Karpas-422 (cell line): ENCODE measurements around the gene FHL2. TPM values are rescaled to one million over a fixed set of nuclear protein-coding genes. Genes with fewer than 3 reads are reported as not detected.
"Not testable (repeated sequence)": the region's sequence is repeated elsewhere in the genome, so short reads cannot be mapped to it uniquely, and the experiment has no call there.

Source experiments
- DNase-seq: peaks from one replicate; pipeline ENCODE4 v3.0.0-alpha.2; 2015
- H2AFZ ChIP-seq: fragments of 200-600 bp; sonication (generic); 2 replicates; pipeline ENCODE4 v1.6.1; 2014; ENCODE audit warnings: antibody characterized with exemption, low read length, mixed read lengths
- H3K27ac ChIP-seq: fragments of 200-600 bp; sonication (generic); 2 replicates; pipeline ENCODE4 v1.5.1; 2014; ENCODE audit warnings: mild to moderate bottlenecking, low read length, moderate library complexity
- H3K27me3 ChIP-seq: fragments of 200-600 bp; sonication (generic); 2 replicates; pipeline ENCODE4 v1.6.1; 2014; ENCODE audit warnings: low read length, mixed read lengths
- H3K36me3 ChIP-seq: fragments of 200-600 bp; sonication (generic); 2 replicates; pipeline ENCODE4 v1.6.1; 2014; ENCODE audit warnings: low read length, mixed read lengths; ENCODE audit not compliant: insufficient read depth
- H3K4me1 ChIP-seq: fragments of 200-600 bp; sonication (generic); 2 replicates; pipeline ENCODE4 v1.6.1; 2014; ENCODE audit warnings: mild to moderate bottlenecking, low read length, mixed read lengths
- H3K4me2 ChIP-seq: fragments of 200-600 bp; sonication (generic); 2 replicates; pipeline ENCODE4 v1.6.1; 2014; ENCODE audit warnings: low read length, low read depth, mild to moderate bottlenecking; ENCODE audit not compliant: poor library complexity, severe bottlenecking
- H3K4me3 ChIP-seq: fragments of 200-600 bp; sonication (generic); 2 replicates; pipeline ENCODE4 v1.5.1; 2014; ENCODE audit warnings: mild to moderate bottlenecking, antibody characterized with exemption, low read length, mixed read lengths
- H3K79me2 ChIP-seq: fragments of 200-600 bp; sonication (generic); 2 replicates; pipeline ENCODE4 v1.6.1; 2014; ENCODE audit warnings: mild to moderate bottlenecking, low read length, mixed read lengths
- H3K9ac ChIP-seq: fragments of 200-600 bp; sonication (generic); 2 replicates; pipeline ENCODE4 v1.6.0; 2014; ENCODE audit warnings: low read length
- H3K9me2 ChIP-seq: fragments of 200-600 bp; sonication (generic), shearing (Covaris generic); replicated peaks from 2 replicates; pipeline ENCODE4 v1.6.0; 2014; ENCODE audit warnings: mild to moderate bottlenecking, low read length, moderate library complexity; ENCODE audit not compliant: insufficient read depth
- H3K9me3 ChIP-seq: fragments of 300-700, 200-600 bp; sonication (generic); 2 replicates; pipeline ENCODE4 v1.6.1; 2014; ENCODE audit warnings: low read length, mixed read lengths
- H4K20me1 ChIP-seq: fragments of 200-600 bp; sonication (generic); 2 replicates; pipeline ENCODE4 v1.6.1; 2014; ENCODE audit warnings: mild to moderate bottlenecking, antibody characterized with exemption, low read length, low read depth; ENCODE audit not compliant: insufficient read depth
- total RNA-seq: library from RNA; depleted of rRNA; stranded (reverse); fragments of >200 nt; shearing (Covaris generic); gene quantifications from 2 replicates; pipeline ENCODE4 v1.2.3, GENCODE V29; 2014; ENCODE audit warnings: low replicate concordance

The FHL2 gene
- total RNA-seq, 1 experiment from 2014 or later: 0.26 TPM

DNA sequence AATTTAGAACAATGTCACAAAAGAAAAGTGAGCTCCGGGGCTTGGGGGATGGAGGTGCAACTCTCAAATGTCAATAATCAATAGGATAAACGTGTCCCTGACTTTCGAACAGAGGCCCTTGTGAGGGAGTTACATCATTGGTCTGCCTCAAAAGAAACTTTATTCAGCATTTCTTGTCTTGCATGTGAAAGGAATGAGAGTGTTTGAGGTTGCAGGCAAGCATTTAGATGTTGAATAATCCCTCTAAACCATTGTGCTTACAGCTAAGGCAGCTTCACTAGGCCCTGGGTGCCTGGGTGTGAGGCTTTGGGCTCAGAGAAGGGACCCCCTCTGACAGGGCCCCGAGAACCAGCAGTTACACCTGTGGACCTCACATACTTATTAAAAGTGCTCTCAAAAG is 28.6 kb upstream of the FHL2 start:
- no peaks in the 10 kb centered on the region for H4K20me1 ChIP-seq
- no peaks in the 10 kb centered on the region for H3K9me2 ChIP-seq
- H3K9me3 ChIP-seq: no peaks in the 10 kb centered on the region
- no peak overlapping the region for H3K4me3 ChIP-seq
- H3K4me1 ChIP-seq: no peaks in the 10 kb centered on the region
- no peak overlapping the region for H2AFZ ChIP-seq
- H3K36me3 ChIP-seq: no peaks in the 10 kb centered on the region
- no peak for DNase-seq
- no peak overlapping the region for H3K27ac ChIP-seq
- H3K9ac ChIP-seq: no peak overlapping the region
- H3K27me3 ChIP-seq: no peaks in the 10 kb centered on the region
- no peak overlapping the region for H3K4me2 ChIP-seq
- no peaks in the 10 kb centered on the region for H3K79me2 ChIP-seq

DNA sequence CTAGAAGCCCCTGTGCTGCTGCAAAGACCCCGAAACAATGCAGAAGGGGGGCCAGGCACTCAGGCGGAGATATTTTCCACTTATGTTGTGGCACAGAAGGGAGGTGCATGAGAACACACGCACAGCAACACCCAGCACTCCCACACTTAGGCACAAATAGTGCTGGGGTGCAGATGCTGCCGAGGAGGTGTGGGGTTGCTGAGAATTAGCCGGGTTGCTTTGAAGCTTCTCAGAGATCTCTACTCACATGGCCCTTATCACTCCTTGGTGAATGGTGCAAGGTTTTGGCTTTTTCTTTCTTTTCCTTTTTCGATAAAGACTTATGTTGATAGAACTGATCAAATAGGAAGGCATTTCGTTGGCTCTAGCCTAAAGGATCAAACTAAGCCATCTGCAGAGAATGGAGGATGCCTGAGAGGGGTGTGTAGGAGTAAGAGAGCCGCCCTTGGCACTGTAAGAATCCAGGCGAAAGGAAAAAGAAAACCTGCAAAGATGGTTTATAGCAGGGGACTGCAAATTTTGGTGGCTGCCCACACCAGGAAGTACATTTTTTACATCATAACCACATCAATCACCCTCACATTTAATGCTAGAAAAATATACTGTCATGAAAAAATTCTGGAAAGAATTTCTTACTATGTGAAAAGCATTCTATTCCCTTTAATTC is 27.9 kb upstream of the FHL2 start:
- Histone ChIP-seq H3K27me3 (no peaks in the 10 kb centered on the region), H3K9me2 (no peaks in the 10 kb centered on the region), H3K4me3 (no peak overlapping the region), H3K79me2 (no peaks in the 10 kb centered on the region), H4K20me1 (no peaks in the 10 kb centered on the region), H3K9me3 (no peaks in the 10 kb centered on the region), H2AFZ (no peak overlapping the region), H3K36me3 (no peaks in the 10 kb centered on the region), H3K4me1 (no peaks in the 10 kb centered on the region), H3K4me2 (no peak overlapping the region), H3K9ac (no peak overlapping the region), H3K27ac (no peak overlapping the region)
- DNase-seq: no peak

DNA sequence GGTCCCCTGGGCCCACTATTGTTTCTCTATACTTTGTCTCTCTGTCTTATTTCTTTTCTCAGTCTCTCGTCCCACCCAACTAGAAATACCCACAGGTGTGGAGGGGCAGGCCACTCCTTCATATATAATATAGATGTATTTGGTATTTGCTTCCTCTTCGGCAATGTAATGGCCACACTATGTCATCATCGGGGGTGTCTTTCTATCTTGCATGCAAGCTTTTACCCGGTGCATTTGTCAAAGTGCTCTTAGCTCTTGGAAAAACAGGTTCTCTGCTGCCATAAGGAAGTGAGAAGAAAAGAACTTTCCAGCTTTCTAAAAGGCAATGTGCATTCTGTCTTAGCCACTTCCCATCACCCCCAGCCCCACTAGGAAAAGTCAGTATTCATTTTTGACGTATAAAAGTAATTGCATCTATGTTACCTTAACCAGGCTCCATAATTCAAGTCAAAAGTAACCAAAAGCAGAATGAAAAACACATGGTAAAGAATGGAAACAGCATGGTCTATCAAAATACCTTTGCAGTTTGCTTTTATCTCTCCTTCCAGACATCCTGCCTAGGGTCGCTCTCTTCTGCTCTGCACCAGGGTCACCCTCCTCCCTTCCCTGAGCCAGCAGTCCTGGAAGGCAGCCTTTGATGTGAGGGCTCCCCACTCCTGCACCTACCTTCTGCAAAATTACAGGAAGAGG is 27.2 kb upstream of the FHL2 start:
- no peak overlapping the region for H3K4me3 ChIP-seq
- no peaks in the 10 kb centered on the region for H3K9me2 ChIP-seq
- H3K4me1 ChIP-seq: no peaks in the 10 kb centered on the region
- no peaks in the 10 kb centered on the region for H3K36me3 ChIP-seq
- no peak overlapping the region for H3K27ac ChIP-seq
- H3K9me3 ChIP-seq: no peaks in the 10 kb centered on the region
- H2AFZ ChIP-seq: no peak overlapping the region
- H3K79me2 ChIP-seq: no peaks in the 10 kb centered on the region
- DNase-seq: no peak
- no peak overlapping the region for H3K4me2 ChIP-seq
- H3K27me3 ChIP-seq: no peaks in the 10 kb centered on the region
- no peak overlapping the region for H3K9ac ChIP-seq
- H4K20me1 ChIP-seq: no peaks in the 10 kb centered on the region

DNA sequence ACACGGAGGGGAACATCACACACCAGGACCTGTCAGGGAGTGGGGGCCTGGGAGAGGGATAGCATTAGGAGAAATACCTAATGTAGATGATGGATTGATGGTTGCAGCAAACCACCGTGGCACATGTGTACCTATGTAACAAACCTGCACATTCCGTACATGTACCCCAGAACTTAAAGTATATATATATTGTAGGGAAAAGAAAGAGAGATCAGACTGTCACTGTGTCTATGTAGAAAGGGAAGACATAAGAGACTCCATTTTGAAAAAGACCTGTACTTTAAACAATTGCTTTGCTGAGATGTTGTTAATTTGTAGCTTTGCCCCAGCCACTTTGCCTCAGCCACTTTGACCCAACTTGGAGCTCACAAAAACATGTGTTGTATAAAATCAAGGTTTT is 26.0 kb upstream of the FHL2 start:
- not testable (repeated sequence) for H2AFZ ChIP-seq, H3K79me2 ChIP-seq, H3K4me1 ChIP-seq, H3K9me2 ChIP-seq, H3K27me3 ChIP-seq, H3K4me2 ChIP-seq, H3K9ac ChIP-seq, H3K36me3 ChIP-seq, H3K27ac ChIP-seq, H4K20me1 ChIP-seq, H3K4me3 ChIP-seq, DNase-seq, H3K9me3 ChIP-seq

DNA sequence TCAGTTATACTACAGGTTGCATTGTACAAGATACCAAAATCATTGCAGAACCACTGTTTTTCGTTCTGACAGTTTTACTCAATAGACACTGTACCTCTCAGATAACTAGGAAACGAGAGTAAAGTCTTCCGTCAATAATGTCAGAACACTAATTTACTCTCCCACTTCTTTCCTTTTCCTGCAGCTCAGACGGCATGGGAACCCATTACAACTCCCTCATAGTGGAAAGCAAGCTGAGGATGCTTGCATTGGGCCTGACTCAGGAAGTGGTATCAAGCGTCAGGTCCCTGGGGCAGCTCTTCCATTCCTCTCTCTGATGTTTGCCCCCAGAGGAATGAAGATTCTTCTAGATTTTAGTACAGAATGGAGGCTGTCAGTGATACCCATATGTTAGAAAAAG is 23.9 kb upstream of the FHL2 start:
- no peak overlapping the region for H3K4me3 ChIP-seq
- no peak for DNase-seq
- H3K27ac ChIP-seq: no peak overlapping the region
- H3K9me3 ChIP-seq: no peaks in the 10 kb centered on the region
- H3K27me3 ChIP-seq: no peaks in the 10 kb centered on the region
- H3K4me1 ChIP-seq: no peaks in the 10 kb centered on the region
- no peaks in the 10 kb centered on the region for H3K9me2 ChIP-seq
- H3K79me2 ChIP-seq: no peaks in the 10 kb centered on the region
- H3K4me2 ChIP-seq: no peak overlapping the region
- no peaks in the 10 kb centered on the region for H4K20me1 ChIP-seq
- no peak overlapping the region for H2AFZ ChIP-seq
- H3K36me3 ChIP-seq: no peaks in the 10 kb centered on the region
- no peak overlapping the region for H3K9ac ChIP-seq

DNA sequence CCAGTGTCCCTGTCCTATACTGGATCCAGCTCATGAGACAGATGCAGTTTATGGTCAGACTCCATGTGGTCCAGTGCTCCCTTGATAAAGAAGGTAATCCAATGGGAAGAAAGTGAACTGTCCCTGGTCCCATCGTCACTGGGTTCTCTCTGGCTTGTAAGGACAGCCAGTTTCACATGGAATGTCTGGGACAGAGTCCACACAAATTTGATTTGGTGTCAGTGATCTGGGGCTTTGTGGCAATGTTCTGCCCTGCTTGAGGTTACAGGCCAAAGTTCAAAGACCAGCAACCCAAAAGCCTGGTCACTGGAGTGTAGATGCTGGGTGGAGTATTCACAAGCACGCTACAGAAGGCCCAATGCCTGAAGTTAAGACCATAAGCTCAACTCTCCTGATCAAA is 22.2 kb upstream of the FHL2 start:
- H3K4me3 ChIP-seq: no peak overlapping the region
- no peak overlapping the region for H3K27ac ChIP-seq
- H3K9me3 ChIP-seq: no peaks in the 10 kb centered on the region
- no peaks in the 10 kb centered on the region for H3K36me3 ChIP-seq
- no peak overlapping the region for H2AFZ ChIP-seq
- H4K20me1 ChIP-seq: no peaks in the 10 kb centered on the region
- H3K79me2 ChIP-seq: no peaks in the 10 kb centered on the region
- no peaks in the 10 kb centered on the region for H3K27me3 ChIP-seq
- no peak overlapping the region for H3K4me2 ChIP-seq
- H3K9me2 ChIP-seq: no peaks in the 10 kb centered on the region
- no peak for DNase-seq
- no peak overlapping the region for H3K9ac ChIP-seq
- no peaks in the 10 kb centered on the region for H3K4me1 ChIP-seq

DNA sequence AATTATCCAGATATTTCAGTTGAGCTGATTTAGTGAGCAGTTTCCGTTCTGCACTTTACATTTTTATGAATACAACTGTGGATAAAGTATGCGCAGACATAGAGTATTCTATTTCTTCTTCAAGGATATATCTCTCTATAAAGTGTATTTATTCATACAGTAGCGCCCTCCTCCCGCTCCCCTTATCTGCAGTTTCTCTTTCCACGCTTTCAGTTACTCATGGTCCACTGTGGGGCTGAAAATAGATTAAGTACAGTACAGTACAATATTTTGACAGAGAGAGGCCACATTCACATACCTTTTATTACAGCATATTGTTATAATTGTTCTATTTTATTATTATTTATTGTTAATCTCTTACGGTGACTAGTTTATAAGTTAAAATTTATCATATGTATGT is 19.7 kb upstream of the FHL2 start:
- no peak for DNase-seq
- Histone ChIP-seq H3K4me2 (no peak overlapping the region), H3K36me3 (no peaks in the 10 kb centered on the region), H3K27me3 (no peaks in the 10 kb centered on the region), H3K9ac (no peak overlapping the region), H3K4me3 (no peak overlapping the region), H3K4me1 (no peaks in the 10 kb centered on the region), H4K20me1 (no peaks in the 10 kb centered on the region), H2AFZ (no peak overlapping the region), H3K27ac (no peak overlapping the region), H3K9me3 (no peaks in the 10 kb centered on the region), H3K79me2 (no peaks in the 10 kb centered on the region), H3K9me2 (no peaks in the 10 kb centered on the region)

DNA sequence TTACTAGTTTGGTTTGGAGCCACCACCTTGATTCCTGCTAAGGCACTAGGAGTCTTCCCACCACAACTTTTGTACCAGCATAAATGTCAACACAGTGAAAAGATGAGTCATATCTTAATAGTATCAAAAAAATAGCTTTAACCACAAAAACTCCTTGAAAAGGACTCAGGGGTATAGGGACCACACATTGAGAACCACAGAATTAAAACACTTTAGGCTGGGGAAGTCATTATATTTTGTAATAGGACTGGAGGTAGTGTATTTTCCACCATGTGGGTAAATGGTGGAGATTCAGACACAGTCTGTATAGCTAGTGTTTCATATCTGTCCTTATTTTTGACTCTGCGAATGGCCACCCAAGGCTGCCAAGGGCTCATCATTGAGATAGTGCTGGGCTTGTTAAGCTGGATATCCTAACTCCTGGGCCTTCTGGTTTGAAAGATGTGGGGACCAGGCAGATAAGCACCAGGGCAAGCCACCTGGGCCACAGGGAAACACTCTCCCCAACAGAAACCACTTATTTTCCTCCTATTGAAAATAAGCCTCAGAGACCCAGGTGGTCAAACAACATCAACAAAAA is 19.1 kb upstream of the FHL2 start:
- DNase-seq: no peak
- Histone ChIP-seq H2AFZ (no peak overlapping the region), H3K4me3 (no peak overlapping the region), H4K20me1 (no peaks in the 10 kb centered on the region), H3K4me2 (no peak overlapping the region), H3K27ac (no peak overlapping the region), H3K9me3 (no peaks in the 10 kb centered on the region), H3K9ac (no peak overlapping the region), H3K79me2 (no peaks in the 10 kb centered on the region), H3K9me2 (no peaks in the 10 kb centered on the region), H3K36me3 (no peaks in the 10 kb centered on the region), H3K4me1 (peaks cover 3% of the 10 kb centered on the region), H3K27me3 (no peaks in the 10 kb centered on the region)
